ENCODE results near the gene RABGAP1L. TPM values are rescaled to one million over a fixed set of nuclear protein-coding genes. Genes with fewer than 3 reads are reported as not detected.

The RABGAP1L gene
- total RNA-seq, 4 donors from 2014 or later = 39.3 to 101 (median 63.7) TPM

GRCh38 chr1:174426153-174426552 lies 266.8 kb downstream of the RABGAP1L start:
- Histone ChIP-seq H3K4me1 (peaks cover 0 to 11% (median 2%) of the 10 kb centered on the region in 4 donors), H3K36me3 (no peaks in the 10 kb centered on the region), H3K27me3 (no peaks in the 10 kb centered on the region), H3K4me3 (no peak overlapping the region), H3K9me3 (no peaks in the 10 kb centered on the region), H3K27ac (replicated peaks in 1 of 4) (no peak overlapping the region)
- no peak for TF ChIP-seq CTCF (IDR thresholded peaks at IDR 0.05)
- TF ChIP-seq EP300 (IDR thresholded peaks at IDR 0.05) = no peak
- TF ChIP-seq POLR2AphosphoS5 (IDR thresholded peaks at IDR 0.05) = no peak
- TF ChIP-seq POLR2A (IDR thresholded peaks at IDR 0.05; ENCODE audit: low read depth) = no peak
- DNase-seq (ENCODE audit: extremely low spot score) = no peak
- 96% methylated on average over 3 of the region's 3 CpGs for WGBS
- intact Hi-C loops (cut with DNase I) = no loop called here

GRCh38 chr1:174428033-174428432 lies 268.7 kb downstream of the RABGAP1L start:
- no peaks in the 10 kb centered on the region for H3K36me3 ChIP-seq
- intact Hi-C loops (cut with DNase I) = no loop called here
- H3K27ac ChIP-seq (replicated peaks in 1 of 4) = no peak overlapping the region
- DNase-seq (ENCODE audit: extremely low spot score) = no peak
- H3K9me3 ChIP-seq = no peaks in the 10 kb centered on the region
- H3K4me3 ChIP-seq = no peak overlapping the region
- WGBS = 90% methylated on average over 3 of the region's 3 CpGs
- no peak for TF ChIP-seq EP300 (IDR thresholded peaks at IDR 0.05)
- no peak for TF ChIP-seq CTCF (IDR thresholded peaks at IDR 0.05)
- TF ChIP-seq POLR2AphosphoS5 (IDR thresholded peaks at IDR 0.05) = no peak
- TF ChIP-seq POLR2A (IDR thresholded peaks at IDR 0.05; ENCODE audit: low read depth) = no peak
- H3K4me1 ChIP-seq = peaks cover 0 to 11% (median 2%) of the 10 kb centered on the region in 4 donors
- no peaks in the 10 kb centered on the region for H3K27me3 ChIP-seq

GRCh38 chr1:174428739-174429138 lies 269.4 kb downstream of the RABGAP1L start:
- intact Hi-C loops (cut with DNase I) = no loop called here
- Histone ChIP-seq H3K36me3 (no peaks in the 10 kb centered on the region), H3K27me3 (no peaks in the 10 kb centered on the region), H3K27ac (replicated peaks in 1 of 4) (no peak overlapping the region), H3K4me1 (peaks cover 0 to 4% (median 2%) of the 10 kb centered on the region in 4 donors), H3K4me3 (no peak overlapping the region), H3K9me3 (no peaks in the 10 kb centered on the region)
- TF ChIP-seq EP300 (IDR thresholded peaks at IDR 0.05) = no peak
- no peak for TF ChIP-seq POLR2A (IDR thresholded peaks at IDR 0.05; ENCODE audit: low read depth)
- no peak for TF ChIP-seq CTCF (IDR thresholded peaks at IDR 0.05)
- TF ChIP-seq POLR2AphosphoS5 (IDR thresholded peaks at IDR 0.05) = no peak
- no peak for DNase-seq (ENCODE audit: extremely low spot score)

- no peaks in the 10 kb centered on the region for H3K4me1 ChIP-seq
- intact Hi-C loops (cut with DNase I) = no loop called here
- H3K9me3 ChIP-seq = no peaks in the 10 kb centered on the region
- no peak for TF ChIP-seq CTCF (IDR thresholded peaks at IDR 0.05)
- no peak overlapping the region for H3K27ac ChIP-seq (replicated peaks in 1 of 4)
- DNase-seq (ENCODE audit: extremely low spot score) = no peak
- H3K4me3 ChIP-seq = no peak overlapping the region
- 5% methylated on average over 1 of the region's 1 CpG for WGBS
- no peaks in the 10 kb centered on the region for H3K27me3 ChIP-seq
- no peaks in the 10 kb centered on the region for H3K36me3 ChIP-seq
These were observed 274.1 kb downstream of the RABGAP1L start for GRCh38 chr1:174433451-174433850.

GRCh38 chr1:174445351-174445750 lies 286.0 kb downstream of the RABGAP1L start:
- H3K27ac ChIP-seq (replicated peaks in 1 of 4) = no peak overlapping the region
- intact Hi-C loops (cut with DNase I) = no loop called here
- TF ChIP-seq EP300 (IDR thresholded peaks at IDR 0.05) (no peak), CTCF (IDR thresholded peaks at IDR 0.05) (no peak), POLR2A (IDR thresholded peaks at IDR 0.05; ENCODE audit: low read depth) (no peak), POLR2AphosphoS5 (IDR thresholded peaks at IDR 0.05) (no peak)

More at GRCh38 chr1:174445351-174445750, 286.0 kb downstream of the RABGAP1L start:
- Histone ChIP-seq H3K4me3 (no peak overlapping the region), H3K9me3 (no peaks in the 10 kb centered on the region), H3K4me1 (peaks cover 11 to 17% (median 16%) of the 10 kb centered on the region in 4 donors), H3K36me3 (no peaks in the 10 kb centered on the region), H3K27me3 (no peaks in the 10 kb centered on the region)
- DNase-seq (ENCODE audit: extremely low spot score) = no peak
